Mammary epithelial cell (primary cell): ENCODE data around the gene MYO7B.

Source experiments
- EZH2 ChIP-seq: IDR thresholded peaks from 2 replicates; pipeline ENCODE4 v1.6.1; 2012; ENCODE audit warnings: low read length, inconsistent platforms, borderline replicate concordance
- TF ChIP-seq, protein P1 (sequence below), 2 donors: IDR thresholded peaks in 1 of 2; conservative IDR thresholded peaks in 1 of 2; 2 replicates each; pipeline ENCODE4 v1.5.1; 2011 to 2012; ENCODE audit warnings: inconsistent platforms in 2 of 2, low read length in 2 of 2, mild to moderate bottlenecking in 2 of 2, control low read depth in 1 of 2, low read depth in 1 of 2; ENCODE audit not compliant: insufficient read depth in 1 of 2; ENCODE audit errors: extremely low read depth in 1 of 2

DNA sequence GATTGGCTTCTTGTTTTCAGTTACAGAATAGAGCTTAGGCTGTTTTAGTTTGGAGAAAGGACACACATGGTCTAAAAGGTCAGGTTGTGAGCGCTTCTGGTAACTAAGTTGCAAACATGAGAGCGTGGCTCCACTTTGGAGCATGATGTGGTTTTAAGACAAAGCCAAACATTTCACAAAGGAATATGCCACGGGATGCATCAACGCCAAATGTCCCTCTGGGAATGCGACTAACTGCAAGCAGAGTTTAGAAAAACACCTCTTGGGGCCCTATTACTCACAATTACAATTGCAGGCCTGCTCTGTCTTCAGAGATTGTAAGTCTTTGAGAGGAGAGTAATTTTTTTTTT is 25.4 kb downstream of the MYO7B start:
- TF ChIP-seq, protein P1, sequence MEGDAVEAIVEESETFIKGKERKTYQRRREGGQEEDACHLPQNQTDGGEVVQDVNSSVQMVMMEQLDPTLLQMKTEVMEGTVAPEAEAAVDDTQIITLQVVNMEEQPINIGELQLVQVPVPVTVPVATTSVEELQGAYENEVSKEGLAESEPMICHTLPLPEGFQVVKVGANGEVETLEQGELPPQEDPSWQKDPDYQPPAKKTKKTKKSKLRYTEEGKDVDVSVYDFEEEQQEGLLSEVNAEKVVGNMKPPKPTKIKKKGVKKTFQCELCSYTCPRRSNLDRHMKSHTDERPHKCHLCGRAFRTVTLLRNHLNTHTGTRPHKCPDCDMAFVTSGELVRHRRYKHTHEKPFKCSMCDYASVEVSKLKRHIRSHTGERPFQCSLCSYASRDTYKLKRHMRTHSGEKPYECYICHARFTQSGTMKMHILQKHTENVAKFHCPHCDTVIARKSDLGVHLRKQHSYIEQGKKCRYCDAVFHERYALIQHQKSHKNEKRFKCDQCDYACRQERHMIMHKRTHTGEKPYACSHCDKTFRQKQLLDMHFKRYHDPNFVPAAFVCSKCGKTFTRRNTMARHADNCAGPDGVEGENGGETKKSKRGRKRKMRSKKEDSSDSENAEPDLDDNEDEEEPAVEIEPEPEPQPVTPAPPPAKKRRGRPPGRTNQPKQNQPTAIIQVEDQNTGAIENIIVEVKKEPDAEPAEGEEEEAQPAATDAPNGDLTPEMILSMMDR (conservative IDR thresholded peaks at IDR 0.05 in 1 of 2, IDR thresholded peaks at IDR 0.05 in 1 of 2; ENCODE audit: extremely low read depth in 1 of 2, insufficient read depth in 1 of 2, low read depth in 1 of 2, low read length in 2 of 2) = no peak
- TF ChIP-seq EZH2 = no peak
